AG10803 (cell line): ENCODE results near the gene CELA1.

ENCODE experiments used
- DNase-seq: peaks from one replicate; pipeline ENCODE4 v3.0.0; 2010; ENCODE audit warnings: low read depth
- H3K4me3 ChIP-seq: 2 replicates; pipeline ENCODE4 v1.5.1; 2011; ENCODE audit warnings: mild to moderate bottlenecking, low read length, control low read depth
- CTCF ChIP-seq: conservative IDR thresholded peaks from 2 replicates; pipeline ENCODE4 v1.5.1; 2011; ENCODE audit warnings: mild to moderate bottlenecking, low read length, control low read depth, inconsistent platforms

Gene CELA1

GRCh38 chr12:51358496-51358895 is 12.0 kb upstream of the CELA1 start:
- DNase-seq, result no peak
- TF ChIP-seq CTCF, result no peak
- H3K4me3 ChIP-seq, result no peak overlapping the region

GRCh38 chr12:51357374-51358047 is 11.0 kb upstream of the CELA1 start:
- no peak for TF ChIP-seq CTCF
- H3K4me3 ChIP-seq, result no peak overlapping the region
- DNase-seq, result no peak

GRCh38 chr12:51351913-51352532 is 5.5 kb upstream of the CELA1 start:
- TF ChIP-seq CTCF, result peak; percentile 79
- no peak overlapping the region for H3K4me3 ChIP-seq
- DNase-seq, result peak; percentile 58

GRCh38 chr12:51349026-51349425 is 2.5 kb upstream of the CELA1 start:
- no peak for TF ChIP-seq CTCF
- peak; percentile 82 for DNase-seq
- H3K4me3 ChIP-seq, result no peak overlapping the region

- DNase-seq, result no peak
- TF ChIP-seq CTCF, result no peak
- H3K4me3 ChIP-seq, result no peak overlapping the region
Measured at GRCh38 chr12:51348116-51348515, 1.6 kb upstream of the CELA1 start.

GRCh38 chr12:51345681-51346080 is 798 bp downstream of the CELA1 start:
- no peak for TF ChIP-seq CTCF
- H3K4me3 ChIP-seq, result no peak overlapping the region
- DNase-seq, result no peak

- no peak overlapping the region for H3K4me3 ChIP-seq
- no peak for TF ChIP-seq CTCF
- DNase-seq, result no peak
Measured at GRCh38 chr12:51343201-51343600, 3.3 kb downstream of the CELA1 start.
